Panc1 (cell line): ENCODE results near the gene CAPN11.

Source experiments
- POLR2AphosphoS5 ChIP-seq: IDR thresholded peaks from 2 replicates; pipeline ENCODE4 v1.6.1; 2012; ENCODE audit warnings: mild to moderate bottlenecking, low read depth, low read length, moderate library complexity
- SIN3A ChIP-seq: IDR thresholded peaks from 2 replicates; pipeline ENCODE4 v1.6.1; 2012; ENCODE audit warnings: low read depth, mild to moderate bottlenecking, low read length, moderate library complexity, borderline replicate concordance; ENCODE audit not compliant: insufficient read depth
- TF ChIP-seq, protein P1 (sequence below): fragments of 450-650 bp; IDR thresholded peaks from 2 replicates; pipeline ENCODE4 v1.5.1; 2017; ENCODE audit warnings: mild to moderate bottlenecking

DNA sequence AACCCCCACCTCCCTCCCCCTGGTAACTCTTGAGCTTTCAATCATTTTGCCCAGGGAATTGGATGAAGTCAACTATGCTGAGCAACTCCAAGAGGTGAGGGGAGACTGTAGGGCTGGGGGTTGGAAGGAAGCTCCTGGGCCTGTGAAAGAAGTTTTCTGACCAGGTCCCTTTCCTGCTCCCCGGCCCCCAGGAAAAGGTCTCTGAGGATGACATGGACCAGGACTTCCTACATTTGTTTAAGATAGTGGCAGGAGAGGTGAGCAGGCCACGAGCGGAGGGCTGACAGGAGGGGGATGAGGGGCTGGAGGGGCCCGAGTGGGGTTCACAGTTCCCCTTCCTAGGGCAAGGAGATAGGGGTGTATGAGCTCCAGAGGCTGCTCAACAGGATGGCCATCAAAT, 21.8 kb downstream of the CAPN11 start:
- TF ChIP-seq, protein P1, sequence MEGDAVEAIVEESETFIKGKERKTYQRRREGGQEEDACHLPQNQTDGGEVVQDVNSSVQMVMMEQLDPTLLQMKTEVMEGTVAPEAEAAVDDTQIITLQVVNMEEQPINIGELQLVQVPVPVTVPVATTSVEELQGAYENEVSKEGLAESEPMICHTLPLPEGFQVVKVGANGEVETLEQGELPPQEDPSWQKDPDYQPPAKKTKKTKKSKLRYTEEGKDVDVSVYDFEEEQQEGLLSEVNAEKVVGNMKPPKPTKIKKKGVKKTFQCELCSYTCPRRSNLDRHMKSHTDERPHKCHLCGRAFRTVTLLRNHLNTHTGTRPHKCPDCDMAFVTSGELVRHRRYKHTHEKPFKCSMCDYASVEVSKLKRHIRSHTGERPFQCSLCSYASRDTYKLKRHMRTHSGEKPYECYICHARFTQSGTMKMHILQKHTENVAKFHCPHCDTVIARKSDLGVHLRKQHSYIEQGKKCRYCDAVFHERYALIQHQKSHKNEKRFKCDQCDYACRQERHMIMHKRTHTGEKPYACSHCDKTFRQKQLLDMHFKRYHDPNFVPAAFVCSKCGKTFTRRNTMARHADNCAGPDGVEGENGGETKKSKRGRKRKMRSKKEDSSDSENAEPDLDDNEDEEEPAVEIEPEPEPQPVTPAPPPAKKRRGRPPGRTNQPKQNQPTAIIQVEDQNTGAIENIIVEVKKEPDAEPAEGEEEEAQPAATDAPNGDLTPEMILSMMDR, result no peak
- TF ChIP-seq POLR2AphosphoS5, result no peak
- no peak for TF ChIP-seq SIN3A
